ENCODE measurements around the gene CAVIN4. TPM values are rescaled to one million over a fixed set of nuclear protein-coding genes. Genes with fewer than 3 reads are reported as not detected.
A peak's percentile ranks its signal among the peaks of the same experiment; 100 is the strongest.

The CAVIN4 gene
- polyA plus RNA-seq, 1 donor (not counting 4 experiments of a cell fraction or from before 2014, with no cell fraction given), result 0.18 TPM

- FAIRE-seq (no peak), DNase-seq (ENCODE audit: low read depth, low spot score) (no peak)
- Histone ChIP-seq H2AFZ (ENCODE audit: control insufficient read depth, low read length) (no peak overlapping the region), H3K27me3 (ENCODE audit: control insufficient read depth, extremely low read depth, insufficient read depth, low read length) (no peaks in the 10 kb centered on the region), H4K20me1 (ENCODE audit: control insufficient read depth, extremely low read depth, insufficient read depth, low read length) (no peaks in the 10 kb centered on the region), H3K27ac (ENCODE audit: control insufficient read depth, insufficient read depth, low read length) (no peak overlapping the region), H3K4me1 (ENCODE audit: control insufficient read depth, extremely low read depth, insufficient read depth, low read length) (peaks cover 7% of the 10 kb centered on the region), H3K79me2 (ENCODE audit: control insufficient read depth, insufficient read depth, low read length) (no peaks in the 10 kb centered on the region), H3K9me1 (ENCODE audit: control insufficient read depth, extremely low read depth, insufficient read depth, low read length) (no peaks in the 10 kb centered on the region), H3K9me3 (ENCODE audit: control insufficient read depth, low read depth, low read length) (no peaks in the 10 kb centered on the region), H3K36me3 (ENCODE audit: control insufficient read depth in 2 of 2, extremely low read depth in 1 of 2, insufficient read depth in 2 of 2, low read length in 2 of 2) (no peaks in the 10 kb centered on the region), H3K4me3 (ENCODE audit: control insufficient read depth in 2 of 3, extremely low read depth in 1 of 3, insufficient read depth in 2 of 3, low read depth in 1 of 3, low read length in 3 of 3) (no peak overlapping the region), H3K9ac (ENCODE audit: control insufficient read depth, extremely low read depth, insufficient read depth, low read length) (no peak overlapping the region), H3K4me2 (ENCODE audit: control insufficient read depth, extremely low read depth, insufficient read depth, low read depth, low read length) (no peak overlapping the region)
- dilution Hi-C loops (cut with MboI; ENCODE audit: extremely low pct_ligation_motif_present, low sequenced_read_pairs), result loop anchor here (25.0 kb wide), 1 partner anchor 263 kb away; no protein-coding TSS in a partner anchor
- no peak for TF ChIP-seq EZH2 (IDR thresholded peaks at IDR 0.05; ENCODE audit: low read length)
- TF ChIP-seq, protein P1, sequence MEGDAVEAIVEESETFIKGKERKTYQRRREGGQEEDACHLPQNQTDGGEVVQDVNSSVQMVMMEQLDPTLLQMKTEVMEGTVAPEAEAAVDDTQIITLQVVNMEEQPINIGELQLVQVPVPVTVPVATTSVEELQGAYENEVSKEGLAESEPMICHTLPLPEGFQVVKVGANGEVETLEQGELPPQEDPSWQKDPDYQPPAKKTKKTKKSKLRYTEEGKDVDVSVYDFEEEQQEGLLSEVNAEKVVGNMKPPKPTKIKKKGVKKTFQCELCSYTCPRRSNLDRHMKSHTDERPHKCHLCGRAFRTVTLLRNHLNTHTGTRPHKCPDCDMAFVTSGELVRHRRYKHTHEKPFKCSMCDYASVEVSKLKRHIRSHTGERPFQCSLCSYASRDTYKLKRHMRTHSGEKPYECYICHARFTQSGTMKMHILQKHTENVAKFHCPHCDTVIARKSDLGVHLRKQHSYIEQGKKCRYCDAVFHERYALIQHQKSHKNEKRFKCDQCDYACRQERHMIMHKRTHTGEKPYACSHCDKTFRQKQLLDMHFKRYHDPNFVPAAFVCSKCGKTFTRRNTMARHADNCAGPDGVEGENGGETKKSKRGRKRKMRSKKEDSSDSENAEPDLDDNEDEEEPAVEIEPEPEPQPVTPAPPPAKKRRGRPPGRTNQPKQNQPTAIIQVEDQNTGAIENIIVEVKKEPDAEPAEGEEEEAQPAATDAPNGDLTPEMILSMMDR (optimal IDR thresholded peaks at IDR 0.05 in 1 of 3, IDR thresholded peaks at IDR 0.05 in 1 of 3, conservative IDR thresholded peaks at IDR 0.05 in 1 of 3; ENCODE audit: extremely low read depth in 1 of 3, insufficient read depth in 2 of 3, low read length in 3 of 3), result no peak
These were observed 2.9 kb upstream of the CAVIN4 start for GRCh38 chr9:100575006-100575405.

- peak; percentile 67 for FAIRE-seq
- H3K4me2 ChIP-seq (ENCODE audit: control insufficient read depth, extremely low read depth, insufficient read depth, low read depth, low read length), result no peak overlapping the region
These were observed 2.0 kb upstream of the CAVIN4 start for GRCh38 chr9:100575765-100576386.

More at GRCh38 chr9:100575765-100576386, 2.0 kb upstream of the CAVIN4 start:
- H3K4me3 ChIP-seq (ENCODE audit: control insufficient read depth in 2 of 3, extremely low read depth in 1 of 3, insufficient read depth in 2 of 3, low read depth in 1 of 3, low read length in 3 of 3), result no peak overlapping the region
- no peak overlapping the region for H2AFZ ChIP-seq (ENCODE audit: control insufficient read depth, low read length)
- no peak for TF ChIP-seq EZH2 (IDR thresholded peaks at IDR 0.05; ENCODE audit: low read length)
- no peak overlapping the region for H3K27ac ChIP-seq (ENCODE audit: control insufficient read depth, insufficient read depth, low read length)
- H3K27me3 ChIP-seq (ENCODE audit: control insufficient read depth, extremely low read depth, insufficient read depth, low read length), result no peaks in the 10 kb centered on the region
- H3K9me1 ChIP-seq (ENCODE audit: control insufficient read depth, extremely low read depth, insufficient read depth, low read length), result no peaks in the 10 kb centered on the region
- dilution Hi-C loops (cut with MboI; ENCODE audit: extremely low pct_ligation_motif_present, low sequenced_read_pairs), result loop anchor here (25.0 kb wide), 1 partner anchor 264 kb away; no protein-coding TSS in a partner anchor
- DNase-seq (ENCODE audit: low read depth, low spot score), result no peak
- no peaks in the 10 kb centered on the region for H3K9me3 ChIP-seq (ENCODE audit: control insufficient read depth, low read depth, low read length)
- H3K9ac ChIP-seq (ENCODE audit: control insufficient read depth, extremely low read depth, insufficient read depth, low read length), result no peak overlapping the region
- no peaks in the 10 kb centered on the region for H3K36me3 ChIP-seq (ENCODE audit: control insufficient read depth in 2 of 2, extremely low read depth in 1 of 2, insufficient read depth in 2 of 2, low read length in 2 of 2)
- H4K20me1 ChIP-seq (ENCODE audit: control insufficient read depth, extremely low read depth, insufficient read depth, low read length), result no peaks in the 10 kb centered on the region
- H3K79me2 ChIP-seq (ENCODE audit: control insufficient read depth, insufficient read depth, low read length), result no peaks in the 10 kb centered on the region
- H3K4me1 ChIP-seq (ENCODE audit: control insufficient read depth, extremely low read depth, insufficient read depth, low read length), result peaks cover 7% of the 10 kb centered on the region

Measured in keratinocyte (primary cell).